Activated CD4-positive, CD25-positive, alpha-beta regulatory T cell treated with anti-CD3 and anti-CD28 coated beads, Interleukin-2, amount 50 U/mL, for 72 hours (primary cell): ENCODE measurements around the gene INHBB.

Source experiments
- DNase-seq: peaks from one replicate; pipeline ENCODE4 v3.0.0; 2021

Gene INHBB

GRCh38 chr2:120399889-120400240 lies 53.9 kb downstream of the INHBB start:
- DNase-seq = no peak

GRCh38 chr2:120400551-120400950 lies 54.6 kb downstream of the INHBB start:
- no peak for DNase-seq
